Measurements from ENCODE around the gene DNAJC7. TPM values are rescaled to one million over a fixed set of nuclear protein-coding genes. Genes with fewer than 3 reads are reported as not detected.

DNAJC7 gene
- total RNA-seq, 1 donor = 80.7 TPM

- no peak for DNase-seq (ENCODE audit: low read depth)
- no peak overlapping the region for H3K4me3 ChIP-seq (ENCODE audit: low read depth, low read length)
- no peak for TF ChIP-seq CTCF (IDR thresholded peaks at IDR 0.05; ENCODE audit: insufficient read depth, low read depth, low read length)
Measured at GRCh38 chr17:42002175-42002791, 15.0 kb downstream of the DNAJC7 start.

GRCh38 chr17:42001729-42002128, 15.5 kb downstream of the DNAJC7 start:
- DNase-seq (ENCODE audit: low read depth) = no peak
- no peak overlapping the region for H3K4me3 ChIP-seq (ENCODE audit: low read depth, low read length)
- no peak for TF ChIP-seq CTCF (IDR thresholded peaks at IDR 0.05; ENCODE audit: insufficient read depth, low read depth, low read length)

DNA sequence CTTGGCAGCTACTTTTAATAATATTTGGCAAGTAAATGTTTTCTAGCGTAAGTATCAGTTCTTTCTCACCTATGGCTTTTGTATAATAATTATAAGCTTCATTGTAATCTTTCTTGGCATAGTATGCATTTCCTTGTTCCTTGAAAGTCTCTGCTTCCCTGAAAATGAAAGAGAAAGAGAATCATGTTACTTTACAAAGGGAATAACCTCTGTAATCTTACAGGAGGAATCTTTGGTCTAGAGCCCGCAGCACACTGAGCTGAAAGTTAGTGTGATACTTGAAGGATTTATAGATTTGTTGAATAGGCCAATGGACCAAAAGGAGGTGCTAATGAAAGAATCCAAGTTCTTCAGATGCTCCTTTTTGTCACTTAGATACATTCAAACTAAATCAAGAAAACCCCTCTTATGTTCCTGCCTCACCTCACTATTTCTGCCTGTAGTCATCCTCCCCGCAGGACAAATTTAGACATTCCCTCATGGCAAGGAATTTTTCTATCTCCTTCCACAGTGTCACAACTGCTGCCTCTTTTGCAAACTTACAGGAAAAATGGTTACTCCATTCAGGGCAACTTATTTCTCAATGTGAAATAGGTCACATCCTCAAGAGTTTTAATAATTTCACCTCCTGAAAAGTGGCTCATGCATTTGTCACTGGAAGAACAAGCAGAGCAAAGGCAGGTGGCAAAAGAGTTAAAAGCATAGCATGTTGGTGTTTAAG, 16.7 kb downstream of the DNAJC7 start:
- no peak for TF ChIP-seq CTCF (IDR thresholded peaks at IDR 0.05; ENCODE audit: insufficient read depth, low read depth, low read length)
- no peak overlapping the region for H3K4me3 ChIP-seq (ENCODE audit: low read depth, low read length)
- DNase-seq (ENCODE audit: low read depth) = no peak

DNA sequence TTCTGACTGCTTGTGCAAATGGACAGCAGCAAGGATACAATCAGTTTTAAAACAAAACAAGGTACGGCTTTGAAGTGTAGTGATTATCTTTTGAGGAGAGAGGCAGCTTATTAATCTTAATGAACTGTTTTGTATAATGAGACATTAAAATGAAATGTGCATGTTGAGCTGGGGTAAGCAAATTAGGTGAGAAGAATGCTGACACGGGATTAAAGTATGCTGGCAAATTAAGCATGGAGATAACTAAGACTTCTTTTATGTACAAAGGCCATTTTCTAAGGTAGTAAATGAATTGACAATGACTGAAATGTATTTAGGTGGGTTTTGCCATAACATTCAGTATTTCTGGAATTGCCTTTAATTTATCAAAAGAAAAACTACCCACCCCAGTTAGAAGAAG, 18.7 kb downstream of the DNAJC7 start:
- no peak overlapping the region for H3K4me3 ChIP-seq (ENCODE audit: low read depth, low read length)

DNA sequence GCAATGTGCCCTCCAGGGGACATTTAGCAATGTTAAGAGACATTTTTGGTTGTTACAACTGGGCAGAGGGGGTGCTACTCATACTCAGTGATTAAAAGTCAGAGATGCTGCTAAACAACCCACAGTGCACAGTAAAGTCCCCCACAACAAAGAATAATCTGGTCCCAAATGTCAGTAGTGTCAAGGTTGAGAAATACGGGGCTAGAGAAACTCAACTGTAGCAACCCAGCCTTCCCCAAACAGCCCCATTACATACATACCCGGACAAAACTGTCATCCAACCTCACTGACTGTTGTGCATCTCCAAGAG, 20.4 kb downstream of the DNAJC7 start:
- no peak for DNase-seq (ENCODE audit: low read depth)
- no peak for TF ChIP-seq CTCF (IDR thresholded peaks at IDR 0.05; ENCODE audit: insufficient read depth, low read depth, low read length)
- H3K4me3 ChIP-seq (ENCODE audit: low read depth, low read length) = no peak overlapping the region

More for the DNA sequence above, 18.7 kb downstream of the DNAJC7 start:
- TF ChIP-seq CTCF (IDR thresholded peaks at IDR 0.05; ENCODE audit: insufficient read depth, low read depth, low read length) = no peak
- no peak for DNase-seq (ENCODE audit: low read depth)

DNA sequence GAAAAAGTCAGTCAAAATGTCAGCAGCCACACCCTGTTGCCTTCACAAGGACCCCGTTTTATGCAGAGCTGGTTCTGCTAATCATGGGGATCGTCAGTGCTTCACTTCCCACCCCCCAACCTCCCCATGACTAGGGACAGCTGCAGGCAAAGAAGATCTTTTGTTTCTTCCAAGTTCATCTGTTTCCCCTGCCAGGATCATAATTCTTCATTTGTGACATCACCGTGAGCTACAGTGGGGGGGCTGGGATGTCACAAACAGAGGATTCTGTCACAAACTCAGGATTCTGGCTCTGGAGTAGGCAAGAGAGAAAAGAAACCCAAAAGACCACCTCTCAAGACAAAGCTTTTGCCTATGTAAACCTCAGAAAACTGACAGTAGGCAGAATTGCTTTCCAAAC, 24.7 kb downstream of the DNAJC7 start:
- TF ChIP-seq CTCF (IDR thresholded peaks at IDR 0.05; ENCODE audit: insufficient read depth, low read depth, low read length) = no peak
- no peak overlapping the region for H3K4me3 ChIP-seq (ENCODE audit: low read depth, low read length)
- DNase-seq (ENCODE audit: low read depth) = no peak

Data from fibroblast of villous mesenchyme (primary cell).